ENCODE measurements around the gene HABP2.
A peak's percentile ranks its signal among the peaks of the same experiment; 100 is the strongest.

HABP2 gene

DNA sequence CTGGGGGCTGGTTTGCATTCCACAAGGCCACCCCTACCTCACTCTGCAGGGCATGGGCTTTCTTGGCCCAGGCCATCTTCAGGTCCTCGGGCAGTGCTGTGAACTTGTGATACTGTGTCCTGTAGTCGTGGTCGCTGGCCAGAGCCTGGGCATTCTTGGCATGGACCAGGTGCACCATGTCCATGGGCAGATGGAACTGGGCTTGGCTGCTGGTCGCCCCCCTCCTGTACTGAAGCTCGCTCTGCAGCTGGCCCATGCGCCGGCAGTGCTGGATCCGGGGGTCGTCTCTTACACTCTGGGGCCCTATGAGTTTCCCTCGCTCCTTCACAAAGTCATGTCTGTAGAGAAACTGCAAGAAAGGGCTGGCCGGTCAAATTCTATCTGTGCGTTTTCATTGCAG, 51.7 kb downstream of the HABP2 start:
- DNase-seq (ENCODE audit: low spot score): no peak

DNA sequence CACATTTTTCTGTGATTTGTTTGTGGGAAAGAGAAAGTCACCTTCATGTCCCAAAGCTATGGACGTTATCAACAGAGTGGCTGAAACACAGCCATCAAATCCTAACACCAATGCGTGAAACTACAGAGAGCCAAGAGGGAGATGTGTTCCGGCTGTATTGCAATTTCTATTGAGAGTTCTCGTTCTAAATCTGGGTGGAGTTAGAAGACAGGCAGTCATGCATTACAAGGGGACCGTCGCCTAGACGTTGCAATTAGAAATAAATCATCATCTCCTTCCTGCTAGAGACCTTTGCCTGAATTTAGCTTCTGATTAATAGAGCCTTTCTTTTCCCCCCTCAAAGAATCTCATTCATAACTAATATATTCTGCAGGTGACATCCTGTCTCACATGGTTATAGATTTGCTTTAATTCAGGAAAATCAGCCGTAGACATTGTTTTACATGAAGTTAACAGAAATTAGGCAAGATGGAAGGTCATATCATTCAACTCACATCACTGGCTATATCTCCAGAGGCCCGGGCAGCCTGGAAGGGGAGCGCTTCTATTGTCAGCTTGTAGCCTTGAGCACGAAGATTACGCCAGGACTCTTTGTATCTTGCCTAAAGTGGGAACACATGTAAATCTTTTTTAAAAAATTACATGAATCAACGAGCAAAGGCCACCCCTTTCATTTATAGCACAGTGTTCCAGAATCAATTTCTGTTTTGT, 52.6 kb downstream of the HABP2 start:
- DNase-seq (ENCODE audit: low spot score): peak; percentile 13

GRCh38 chr10:113609704-113610108, 56.9 kb downstream of the HABP2 start:
- DNase-seq (ENCODE audit: low spot score): peak; percentile 88

GRCh38 chr10:113610631-113611601, 58.1 kb downstream of the HABP2 start:
- DNase-seq (ENCODE audit: low spot score): no peak

DNA sequence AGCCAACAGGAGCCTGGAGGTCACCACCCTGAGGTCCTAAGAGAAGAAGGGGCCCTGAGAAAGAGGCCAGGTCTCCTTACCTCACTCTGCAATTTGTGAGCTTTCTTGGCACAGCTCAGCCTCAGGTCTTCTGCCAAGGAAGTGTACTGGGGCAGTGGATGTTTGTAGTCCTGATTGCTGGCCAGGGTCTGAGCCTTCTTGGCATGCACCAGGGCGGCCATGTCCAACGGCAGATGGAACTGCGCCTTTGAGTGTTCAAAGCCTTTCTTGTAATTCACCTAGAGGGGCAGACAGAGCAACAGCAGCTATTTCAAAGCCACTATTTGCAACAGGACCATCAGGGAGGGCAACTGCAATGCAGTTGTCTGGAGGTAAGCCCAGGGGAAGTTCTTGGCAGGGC, 59.3 kb downstream of the HABP2 start:
- DNase-seq (ENCODE audit: low spot score): no peak

DNA sequence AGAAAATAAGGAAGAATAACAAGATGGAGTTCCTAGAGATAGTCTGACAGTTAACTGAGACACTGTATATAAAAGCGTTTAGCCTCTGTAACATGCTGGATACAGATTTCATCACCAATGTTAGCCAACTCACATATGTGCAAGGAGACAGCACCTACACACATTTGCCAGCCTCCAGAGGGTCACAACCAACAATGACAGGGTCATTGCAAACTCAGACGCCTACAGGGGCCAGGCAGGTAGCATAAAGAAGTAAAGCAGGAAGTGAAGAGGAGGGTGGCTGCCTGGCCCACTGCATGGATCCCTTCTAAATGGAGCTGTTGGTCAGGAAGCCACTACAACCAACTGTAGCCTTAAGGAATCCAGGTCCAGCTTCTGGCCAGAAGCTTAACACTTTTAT, 60.6 kb downstream of the HABP2 start:
- DNase-seq (ENCODE audit: low spot score): no peak

GRCh38 chr10:113613977-113614690, 61.3 kb downstream of the HABP2 start:
- DNase-seq (ENCODE audit: low spot score): peak; percentile 13

GRCh38 chr10:113616244-113617074, 63.6 kb downstream of the HABP2 start:
- DNase-seq (ENCODE audit: low spot score): peak; percentile 27

GRCh38 chr10:113617086-113617485, 64.2 kb downstream of the HABP2 start:
- no peak for DNase-seq (ENCODE audit: low spot score)

DNA sequence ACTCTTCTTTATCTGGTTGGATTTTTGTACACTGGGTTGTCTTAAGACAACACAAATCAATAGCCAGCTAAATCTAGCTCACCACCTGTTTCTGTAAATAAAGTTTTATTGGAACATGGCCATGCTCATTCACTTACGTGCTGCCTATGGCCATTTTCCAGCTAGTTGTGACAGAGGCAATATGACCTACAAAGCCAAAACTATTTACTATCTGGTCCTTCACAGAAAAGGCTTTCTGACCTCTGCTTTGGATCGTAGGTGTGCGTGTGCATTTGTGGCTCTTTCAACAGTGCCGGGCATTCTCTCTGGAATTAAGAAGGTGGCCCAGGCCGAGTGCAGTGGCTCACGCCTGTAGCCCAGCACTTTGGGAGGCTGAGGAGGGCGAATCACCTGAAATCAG, 65.5 kb downstream of the HABP2 start:
- DNase-seq (ENCODE audit: low spot score): no peak

- DNase-seq (ENCODE audit: low spot score): no peak
Observed at GRCh38 chr10:113619401-113619800, 66.5 kb downstream of the HABP2 start.

GRCh38 chr10:113620511-113620910, 67.7 kb downstream of the HABP2 start:
- DNase-seq (ENCODE audit: low spot score): no peak

DNA sequence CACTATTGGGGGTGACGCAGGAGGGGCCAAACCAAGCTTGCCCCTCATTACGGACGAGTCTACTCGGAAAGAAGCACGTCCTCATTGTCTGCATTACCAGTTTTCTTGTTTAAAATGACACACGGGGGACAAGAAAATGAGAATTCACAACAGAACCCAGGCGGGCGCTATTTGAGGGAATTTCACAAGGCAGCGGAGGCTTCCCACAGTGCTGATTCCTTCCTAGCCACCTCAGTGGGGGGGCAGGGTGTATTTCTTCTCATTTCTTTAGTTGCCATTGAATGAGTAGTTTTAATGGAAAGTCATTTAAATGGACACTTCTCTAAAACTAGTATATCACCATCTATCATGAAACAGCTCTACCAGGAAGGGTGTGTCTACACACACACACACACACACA, 68.1 kb downstream of the HABP2 start:
- no peak for DNase-seq (ENCODE audit: low spot score)

DNA sequence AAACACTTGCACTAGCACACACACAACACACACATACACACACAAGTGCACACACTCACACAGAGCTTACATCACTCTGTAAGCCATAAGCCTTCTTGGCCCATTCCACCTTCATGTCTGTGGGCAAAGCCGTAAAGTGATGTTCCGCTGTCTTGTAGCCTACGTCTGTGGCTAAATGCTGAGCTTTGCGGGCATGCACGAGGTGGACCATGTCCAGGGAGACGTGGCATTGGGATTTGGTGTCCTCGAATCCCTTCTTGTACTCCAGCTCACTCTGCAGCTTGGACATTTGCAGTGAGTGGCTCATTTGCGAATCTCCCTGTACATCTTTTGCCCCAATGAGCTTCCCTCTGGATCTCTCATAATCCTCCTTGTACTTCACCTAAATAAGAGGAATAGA, 68.9 kb downstream of the HABP2 start:
- DNase-seq (ENCODE audit: low spot score): no peak

GRCh38 chr10:113622831-113623230, 70.0 kb downstream of the HABP2 start:
- DNase-seq (ENCODE audit: low spot score): no peak

DNA sequence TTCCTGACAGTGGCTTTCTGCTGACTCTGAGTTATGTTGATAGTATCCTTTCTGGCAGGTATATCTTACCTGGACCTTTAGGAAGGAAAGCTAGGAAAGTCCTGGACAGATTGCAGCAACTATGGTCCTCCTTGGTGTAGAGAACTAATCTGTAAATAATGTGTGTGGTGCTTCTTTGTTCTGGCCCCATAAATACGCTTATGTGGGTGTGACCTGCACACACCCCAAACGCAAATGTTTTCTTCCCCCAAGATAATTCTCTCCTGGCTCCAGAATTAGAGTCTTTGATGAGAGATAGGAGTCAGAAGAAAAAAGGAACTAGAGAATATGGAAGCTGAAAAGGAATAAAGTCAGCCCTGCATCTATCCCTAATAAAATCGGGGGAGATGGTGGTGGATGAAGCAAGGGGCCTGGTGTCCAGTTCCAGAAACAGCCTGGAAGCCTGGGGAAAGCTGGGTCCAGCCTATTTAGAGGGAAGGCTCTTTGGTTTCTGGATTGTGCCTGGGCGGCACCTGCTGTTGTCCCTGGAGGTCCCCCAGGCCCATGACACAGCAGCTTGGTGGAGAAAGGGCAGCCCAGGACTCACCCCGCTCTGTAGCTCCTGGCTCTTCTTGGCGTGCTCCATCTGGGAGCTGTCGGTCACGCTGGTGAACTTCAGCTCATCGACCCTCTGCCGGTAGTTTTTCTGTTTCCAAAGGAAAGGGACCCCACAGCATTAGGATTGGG, 72.8 kb downstream of the HABP2 start:
- no peak for DNase-seq (ENCODE audit: low spot score)

- DNase-seq (ENCODE audit: low spot score): no peak
Observed at GRCh38 chr10:113626809-113627355, 74.0 kb downstream of the HABP2 start.

GRCh38 chr10:113627836-113628235, 75.0 kb downstream of the HABP2 start:
- DNase-seq (ENCODE audit: low spot score): no peak

DNA sequence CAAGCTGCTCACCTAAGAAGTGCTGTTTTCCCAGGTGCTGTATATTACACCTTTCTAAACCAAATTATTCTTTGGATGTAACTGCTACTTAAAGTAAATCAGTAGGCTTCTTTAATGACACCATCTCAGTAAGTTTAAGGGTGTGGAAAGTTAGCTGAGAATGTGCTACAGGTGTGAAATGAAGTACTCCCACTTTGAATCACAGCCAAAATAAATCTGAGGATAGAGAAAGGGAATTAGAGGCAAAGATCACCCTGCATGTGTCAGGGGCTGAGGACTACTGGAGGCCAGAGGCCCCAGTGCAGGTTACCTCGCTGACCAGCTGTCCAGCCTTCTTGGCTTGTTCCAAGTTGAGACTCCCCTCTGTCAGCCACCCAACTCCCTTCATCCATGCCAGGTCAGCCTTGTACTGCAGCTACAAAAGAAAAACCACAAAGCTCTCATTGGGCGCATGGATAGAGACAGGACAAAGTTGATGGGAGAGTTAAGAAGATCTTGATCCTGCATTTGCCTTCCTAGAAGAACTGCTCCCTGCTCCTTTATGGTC, 75.8 kb downstream of the HABP2 start:
- no peak for DNase-seq (ENCODE audit: low spot score)

DNA sequence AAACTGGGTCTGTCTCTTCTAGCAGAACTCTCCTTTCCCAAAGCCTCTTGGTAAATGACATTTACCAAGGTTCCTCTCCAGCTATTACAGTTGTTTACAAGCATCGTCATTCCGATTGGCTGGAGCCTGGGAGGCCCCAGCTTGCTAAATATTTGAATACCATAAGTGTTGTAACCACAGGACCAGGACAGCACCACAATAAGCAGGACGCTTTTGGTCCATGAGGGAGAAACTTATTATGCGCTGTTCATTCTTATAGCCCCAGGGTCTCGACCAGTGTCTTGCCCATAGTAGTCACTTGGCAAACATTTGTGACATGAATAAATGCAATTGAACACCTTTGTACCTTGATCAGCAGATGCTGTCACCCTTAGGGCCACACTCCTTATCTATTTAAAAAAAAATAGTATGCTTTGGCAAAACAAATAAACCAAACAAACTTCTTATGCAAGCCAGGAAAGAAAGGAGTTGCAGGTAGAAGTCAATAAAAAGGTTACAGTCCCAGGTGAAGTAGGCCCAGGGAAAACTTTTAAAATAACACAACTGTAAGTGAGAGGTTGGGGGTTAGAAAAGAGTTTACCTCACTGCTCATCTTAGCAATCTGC, 78.2 kb downstream of the HABP2 start:
- no peak for DNase-seq (ENCODE audit: low spot score)
